ENCODE measurements around the gene CDC20. TPM values are rescaled to one million over a fixed set of nuclear protein-coding genes. Genes with fewer than 3 reads are reported as not detected.

CDC20 gene
- total RNA-seq, 1 donor from 2014 or later = 164 TPM

DNA sequence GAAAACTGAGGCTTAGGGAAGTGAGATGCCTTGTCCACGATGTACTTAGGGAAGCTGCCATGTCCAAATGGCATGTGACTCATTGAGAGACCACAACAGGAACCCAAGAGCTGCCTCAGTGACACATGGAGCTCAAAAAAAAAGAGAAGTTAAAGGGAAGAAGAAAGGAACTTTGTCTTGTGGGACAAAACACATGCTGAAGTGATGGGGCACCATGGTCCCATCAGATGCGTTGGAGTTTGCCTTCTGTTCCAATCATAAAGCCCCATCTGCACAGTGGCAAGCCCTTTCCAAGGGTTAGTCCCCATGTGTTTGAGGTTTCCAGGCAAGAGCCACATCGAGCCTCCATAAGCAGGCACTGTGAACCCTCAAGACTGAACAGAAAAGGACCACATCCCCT is 22.8 kb downstream of the CDC20 start:
- Mint-ChIP-seq H3K4me1 (peaks cover 16% of the 10 kb centered on the region), H3K9me3 (no peaks in the 10 kb centered on the region), H3K36me3 (peaks cover 12% of the 10 kb centered on the region), H3K27me3 (ENCODE audit: insufficient read depth, low read depth) (peaks cover 6% of the 10 kb centered on the region), H3K27ac (no peak overlapping the region), H3K4me3 (no peak overlapping the region)
- no peaks in the 10 kb centered on the region for H3K27me3 ChIP-seq
- H3F3A ChIP-seq (ENCODE audit: low read depth) = peaks cover 8% of the 10 kb centered on the region
- no peak overlapping the region for H3K9ac ChIP-seq
- TF ChIP-seq, protein P1, sequence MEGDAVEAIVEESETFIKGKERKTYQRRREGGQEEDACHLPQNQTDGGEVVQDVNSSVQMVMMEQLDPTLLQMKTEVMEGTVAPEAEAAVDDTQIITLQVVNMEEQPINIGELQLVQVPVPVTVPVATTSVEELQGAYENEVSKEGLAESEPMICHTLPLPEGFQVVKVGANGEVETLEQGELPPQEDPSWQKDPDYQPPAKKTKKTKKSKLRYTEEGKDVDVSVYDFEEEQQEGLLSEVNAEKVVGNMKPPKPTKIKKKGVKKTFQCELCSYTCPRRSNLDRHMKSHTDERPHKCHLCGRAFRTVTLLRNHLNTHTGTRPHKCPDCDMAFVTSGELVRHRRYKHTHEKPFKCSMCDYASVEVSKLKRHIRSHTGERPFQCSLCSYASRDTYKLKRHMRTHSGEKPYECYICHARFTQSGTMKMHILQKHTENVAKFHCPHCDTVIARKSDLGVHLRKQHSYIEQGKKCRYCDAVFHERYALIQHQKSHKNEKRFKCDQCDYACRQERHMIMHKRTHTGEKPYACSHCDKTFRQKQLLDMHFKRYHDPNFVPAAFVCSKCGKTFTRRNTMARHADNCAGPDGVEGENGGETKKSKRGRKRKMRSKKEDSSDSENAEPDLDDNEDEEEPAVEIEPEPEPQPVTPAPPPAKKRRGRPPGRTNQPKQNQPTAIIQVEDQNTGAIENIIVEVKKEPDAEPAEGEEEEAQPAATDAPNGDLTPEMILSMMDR (IDR thresholded peaks at IDR 0.05) = no peak
- TF ChIP-seq EZH2 (IDR thresholded peaks at IDR 0.05) (no peak), EZH2phosphoT487 (IDR thresholded peaks at IDR 0.05) (no peak)
- H3K79me2 ChIP-seq (ENCODE audit: low read depth) = no peaks in the 10 kb centered on the region
- H3K4me1 ChIP-seq = peaks cover 17% of the 10 kb centered on the region
- H3K9me3 ChIP-seq (ENCODE audit: low read depth) = no peaks in the 10 kb centered on the region
- H2AFZ ChIP-seq (replicated peaks) = no peak overlapping the region
- H4K20me1 ChIP-seq (ENCODE audit: low read depth) = peaks cover 7% of the 10 kb centered on the region
- no peak overlapping the region for H3K4me3 ChIP-seq
- peak overlapping the region; percentile 63 for H3K27ac ChIP-seq
- DNase-seq (ENCODE audit: low spot score) = no peak
- peak overlapping the region; percentile 36 for H3K4me2 ChIP-seq
- H3K36me3 ChIP-seq = no peaks in the 10 kb centered on the region

DNA sequence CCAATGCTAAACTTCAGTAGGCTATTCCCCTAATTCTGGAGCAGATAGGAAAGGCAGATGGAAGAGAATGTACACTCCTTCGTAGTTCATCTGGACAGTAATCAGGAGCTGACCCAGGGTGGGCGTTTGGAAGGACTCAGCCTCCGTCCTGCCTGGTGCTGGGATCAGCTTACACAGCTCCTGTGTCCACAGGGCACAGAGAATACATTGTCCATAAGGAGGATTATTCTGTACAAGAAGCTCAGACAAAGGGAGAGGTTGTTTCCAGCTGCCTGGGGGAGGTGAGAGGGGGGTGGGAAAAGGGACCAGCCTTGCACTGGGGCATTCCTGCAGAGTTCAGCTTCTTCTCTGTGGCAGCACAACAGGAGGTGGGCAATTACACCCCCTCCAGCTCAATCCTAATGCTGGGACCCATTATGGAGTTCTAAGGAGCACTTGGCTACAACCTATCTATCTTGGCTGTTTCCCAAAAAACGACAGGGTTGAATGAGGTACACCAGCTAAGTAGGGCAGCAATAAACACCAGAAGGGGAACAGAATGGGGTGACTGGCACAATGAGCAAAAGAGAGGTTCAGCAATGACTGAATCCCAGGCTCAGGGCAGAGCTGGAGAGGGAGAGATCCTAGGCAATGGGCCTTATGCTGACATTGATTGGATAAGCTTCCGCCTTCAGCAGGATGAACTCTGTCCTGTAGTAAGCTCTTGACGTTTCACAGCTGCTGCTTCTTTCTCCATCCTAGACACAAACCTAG is 23.4 kb downstream of the CDC20 start:
- Histone ChIP-seq H3K27me3 (no peaks in the 10 kb centered on the region), H3K79me2 (ENCODE audit: low read depth) (no peaks in the 10 kb centered on the region), H4K20me1 (ENCODE audit: low read depth) (peaks cover 7% of the 10 kb centered on the region), H3K4me2 (peak overlapping the region; percentile 36), H3K36me3 (no peaks in the 10 kb centered on the region), H3K9ac (no peak overlapping the region), H3K4me1 (peaks cover 17% of the 10 kb centered on the region), H3K9me3 (ENCODE audit: low read depth) (no peaks in the 10 kb centered on the region), H2AFZ (replicated peaks) (no peak overlapping the region), H3F3A (ENCODE audit: low read depth) (peaks cover 8% of the 10 kb centered on the region), H3K4me3 (no peak overlapping the region), H3K27ac (peak overlapping the region; percentile 63)
- no peaks in the 10 kb centered on the region for H3K9me3 Mint-ChIP-seq
- H3K27ac Mint-ChIP-seq = peak overlapping the region; percentile 87
- TF ChIP-seq, protein P1 (IDR thresholded peaks at IDR 0.05) = no peak
- TF ChIP-seq EZH2phosphoT487 (IDR thresholded peaks at IDR 0.05) (no peak), EZH2 (IDR thresholded peaks at IDR 0.05) (no peak)
- H3K4me1 Mint-ChIP-seq = peaks cover 13% of the 10 kb centered on the region
- peaks cover 12% of the 10 kb centered on the region for H3K36me3 Mint-ChIP-seq
- peaks cover 6% of the 10 kb centered on the region for H3K27me3 Mint-ChIP-seq (ENCODE audit: insufficient read depth, low read depth)
- peak overlapping the region; percentile 31 for H3K4me3 Mint-ChIP-seq
- peak; percentile 62 for DNase-seq (ENCODE audit: low spot score)

DNA sequence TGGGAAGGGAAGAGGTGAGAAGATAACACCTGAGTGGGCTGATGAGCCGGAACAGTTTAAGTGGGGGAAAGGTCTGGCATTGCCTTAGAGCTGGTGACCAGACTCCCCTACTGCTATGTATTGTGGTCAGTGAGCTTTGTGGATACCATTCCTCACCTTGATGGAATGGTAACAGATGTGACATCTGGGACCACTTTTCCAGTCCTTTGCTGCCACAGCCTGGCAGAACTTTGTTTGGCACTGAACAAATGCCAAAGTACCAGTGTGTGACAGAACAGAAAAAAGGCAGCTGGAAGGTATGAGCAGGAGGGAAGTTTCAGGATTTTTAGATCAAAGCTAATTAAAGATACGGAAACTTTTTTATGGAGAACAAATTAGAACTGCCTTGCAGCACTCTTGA is 24.7 kb downstream of the CDC20 start:
- Histone ChIP-seq H3K4me2 (no peak overlapping the region), H3K4me3 (no peak overlapping the region), H2AFZ (replicated peaks) (no peak overlapping the region), H3K9ac (no peak overlapping the region), H3F3A (ENCODE audit: low read depth) (peaks cover 8% of the 10 kb centered on the region), H3K9me3 (ENCODE audit: low read depth) (no peaks in the 10 kb centered on the region), H3K4me1 (peaks cover 17% of the 10 kb centered on the region), H3K79me2 (ENCODE audit: low read depth) (peaks cover 10% of the 10 kb centered on the region), H4K20me1 (ENCODE audit: low read depth) (peaks cover 16% of the 10 kb centered on the region), H3K36me3 (no peaks in the 10 kb centered on the region), H3K27ac (no peak overlapping the region), H3K27me3 (no peaks in the 10 kb centered on the region)
- Mint-ChIP-seq H3K4me3 (no peak overlapping the region), H3K27ac (no peak overlapping the region), H3K36me3 (peaks cover 12% of the 10 kb centered on the region), H3K9me3 (no peaks in the 10 kb centered on the region), H3K4me1 (peaks cover 12% of the 10 kb centered on the region), H3K27me3 (ENCODE audit: insufficient read depth, low read depth) (peaks cover 4% of the 10 kb centered on the region)
- no peak for DNase-seq (ENCODE audit: low spot score)
- no peak for TF ChIP-seq EZH2phosphoT487 (IDR thresholded peaks at IDR 0.05)
- TF ChIP-seq, protein P1 (IDR thresholded peaks at IDR 0.05) = peak; percentile 29
